ENCODE results near the gene CD3E. TPM values are rescaled to one million over a fixed set of nuclear protein-coding genes. Genes with fewer than 3 reads are reported as not detected.

CD3E gene
- total RNA-seq (2014; rRNA removed; shearing (Covaris generic)), result not detected in 2 replicates

DNA sequence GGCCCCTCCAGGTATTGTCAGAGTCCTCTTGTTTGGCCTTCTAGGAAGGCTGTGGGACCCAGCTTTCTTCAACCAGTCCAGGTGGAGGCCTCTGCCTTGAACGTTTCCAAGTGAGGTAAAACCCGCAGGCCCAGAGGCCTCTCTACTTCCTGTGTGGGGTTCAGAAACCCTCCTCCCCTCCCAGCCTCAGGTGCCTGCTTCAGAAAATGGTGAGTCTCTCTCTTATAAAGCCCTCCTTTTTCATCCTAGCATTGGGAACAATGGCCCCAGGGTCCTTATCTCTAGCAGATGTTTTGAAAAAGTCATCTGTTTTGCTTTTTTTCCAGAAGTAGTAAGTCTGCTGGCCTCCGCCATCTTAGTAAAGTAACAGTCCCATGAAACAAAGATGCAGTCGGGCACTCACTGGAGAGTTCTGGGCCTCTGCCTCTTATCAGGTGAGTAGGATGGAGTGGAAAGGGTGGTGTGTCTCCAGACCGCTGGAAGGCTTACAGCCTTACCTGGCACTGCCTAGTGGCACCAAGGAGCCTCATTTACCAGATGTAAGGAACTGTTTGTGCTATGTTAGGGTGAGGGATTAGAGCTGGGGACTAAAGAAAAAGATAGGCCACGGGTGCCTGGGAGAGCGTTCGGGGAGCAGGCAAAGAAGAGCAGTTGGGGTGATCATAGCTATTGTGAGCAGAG is at the start of gene CD3E:
CD3E (plus strand) TSS at position 163 of the 681 bp plus-strand sequence; CDS start at position 386, 223 bp downstream.
- no peak for DNase-seq (ENCODE audit: low spot score)

DNA sequence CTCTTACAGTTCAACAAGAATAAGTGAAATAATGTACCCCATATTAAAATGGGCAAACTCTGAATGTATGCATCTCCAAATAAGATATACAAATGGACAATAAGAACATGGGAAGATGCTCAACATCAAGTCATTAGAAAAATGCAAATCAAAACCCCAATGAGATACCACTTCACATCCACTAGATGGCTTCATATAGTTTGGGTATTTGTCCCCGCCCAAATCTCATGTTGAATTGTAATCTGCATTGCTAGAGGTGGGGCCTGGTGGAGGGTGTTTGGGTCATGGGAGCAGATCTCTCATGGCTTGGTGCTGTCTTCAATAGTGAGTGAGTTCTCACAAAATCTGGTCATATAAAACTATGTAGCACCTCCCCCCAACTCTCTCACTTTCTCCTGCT is 46.1 kb upstream of the CD3E start:
- DNase-seq (ENCODE audit: low spot score), result peak; percentile 8

GRCh38 chr11:118259138-118259537 is 45.4 kb upstream of the CD3E start:
- no peak for DNase-seq (ENCODE audit: low spot score)

- no peak for DNase-seq (ENCODE audit: low spot score)
Measured at GRCh38 chr11:118260353-118260752, 44.2 kb upstream of the CD3E start.

GRCh38 chr11:118263112-118263511 is 41.4 kb upstream of the CD3E start:
- DNase-seq (ENCODE audit: low spot score), result no peak

DNA sequence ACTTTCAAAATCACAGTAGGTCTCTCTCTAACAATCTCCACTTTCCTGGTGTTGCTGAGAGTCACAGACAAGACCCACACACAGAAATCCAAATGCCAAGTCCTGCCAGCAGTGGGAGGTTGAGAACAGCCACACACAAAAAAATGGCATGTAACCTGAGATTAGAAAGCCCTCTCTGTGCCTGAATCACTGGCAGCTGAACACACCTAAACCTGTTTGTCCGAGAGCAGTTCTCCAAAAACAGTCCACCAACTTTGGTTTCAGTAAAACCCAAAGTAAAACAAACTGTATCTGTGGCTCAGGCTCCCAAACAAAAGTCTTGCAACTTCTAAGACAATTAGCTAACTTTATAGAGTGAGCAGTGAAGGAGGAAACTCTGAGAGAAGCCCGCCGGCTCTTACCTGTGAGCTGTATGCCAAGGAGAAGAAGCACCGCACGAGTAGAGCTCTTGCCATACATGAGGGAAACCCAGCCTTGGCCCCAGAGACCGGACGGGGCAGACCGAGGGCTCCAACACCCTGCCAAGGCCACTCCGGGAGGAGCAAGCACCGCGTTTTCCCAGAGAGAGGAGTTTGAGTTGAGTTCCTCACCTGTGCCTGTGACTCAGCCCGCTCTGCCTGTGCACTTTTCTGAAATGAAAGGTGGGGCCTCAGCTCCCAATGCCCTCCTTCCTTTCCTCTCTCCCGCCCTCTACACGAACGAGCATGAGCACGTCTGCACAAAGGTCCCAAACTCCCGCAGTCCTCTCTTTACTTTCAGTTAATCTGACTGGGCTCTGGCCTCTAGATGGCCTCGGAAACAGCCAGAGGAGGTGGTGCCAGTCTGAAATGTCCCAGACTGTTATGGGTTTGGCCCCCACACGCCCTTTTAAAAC is 40.6 kb upstream of the CD3E start, which contains the start of gene MPZL2:
MPZL2 (minus strand) TSS at position 603 of the 874 bp plus-strand sequence; CDS start at position 459, 144 bp downstream.
- no peak for DNase-seq (ENCODE audit: low spot score)

DNA sequence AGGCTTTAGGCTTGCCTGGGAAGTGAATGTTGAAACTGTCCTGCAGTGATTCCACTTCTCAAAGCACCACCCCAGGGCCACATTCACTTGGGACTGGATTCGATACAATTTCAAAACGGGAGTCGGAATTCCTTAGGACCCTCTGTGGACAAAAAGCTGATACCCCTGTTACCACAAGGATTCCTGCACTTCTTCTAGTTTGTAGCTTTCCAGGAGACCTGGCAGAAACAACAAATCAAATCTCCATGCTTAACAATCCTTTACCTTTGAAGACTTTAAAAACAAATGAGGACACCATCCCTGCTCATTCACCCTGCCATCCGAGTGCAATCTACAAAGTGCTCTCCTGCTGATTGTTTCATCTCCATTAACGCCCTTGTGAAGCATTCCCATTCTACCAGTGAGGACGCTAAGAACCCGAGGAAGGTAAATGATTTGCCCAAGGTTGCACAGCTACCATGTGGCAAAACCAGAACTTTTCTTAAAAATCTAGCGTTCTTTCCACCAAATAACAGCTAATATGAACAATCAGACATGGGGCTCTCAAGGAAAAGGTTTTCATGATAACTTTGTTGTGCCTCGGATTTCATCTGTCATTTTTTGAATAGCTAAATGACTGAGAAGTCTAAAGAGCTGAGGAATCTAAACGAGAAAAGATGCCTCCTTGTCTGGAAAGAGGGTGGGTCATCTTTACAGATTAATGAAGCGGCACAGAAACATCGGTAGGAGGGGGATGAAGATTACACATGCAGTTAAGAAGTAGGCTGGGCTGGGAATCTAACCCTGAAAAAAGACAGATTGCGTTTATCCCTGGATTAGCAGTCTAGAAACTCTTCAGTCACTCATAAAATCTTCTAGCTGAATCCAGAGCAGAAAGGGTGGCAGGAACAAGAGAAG is 39.7 kb upstream of the CD3E start:
- no peak for DNase-seq (ENCODE audit: low spot score)

GRCh38 chr11:118265954-118266353 is 38.6 kb upstream of the CD3E start:
- DNase-seq (ENCODE audit: low spot score), result no peak

- DNase-seq (ENCODE audit: low spot score), result no peak
Measured at GRCh38 chr11:118267486-118267885, 37.0 kb upstream of the CD3E start.

GRCh38 chr11:118272001-118272400 is 32.5 kb upstream of the CD3E start:
- no peak for DNase-seq (ENCODE audit: low spot score)

GRCh38 chr11:118274186-118274585 is 30.3 kb upstream of the CD3E start:
- DNase-seq (ENCODE audit: low spot score), result no peak

GRCh38 chr11:118275176-118275575 is 29.4 kb upstream of the CD3E start:
- peak; percentile 46 for DNase-seq (ENCODE audit: low spot score)

GRCh38 chr11:118276422-118276821 is 28.1 kb upstream of the CD3E start:
- DNase-seq (ENCODE audit: low spot score), result no peak

DNA sequence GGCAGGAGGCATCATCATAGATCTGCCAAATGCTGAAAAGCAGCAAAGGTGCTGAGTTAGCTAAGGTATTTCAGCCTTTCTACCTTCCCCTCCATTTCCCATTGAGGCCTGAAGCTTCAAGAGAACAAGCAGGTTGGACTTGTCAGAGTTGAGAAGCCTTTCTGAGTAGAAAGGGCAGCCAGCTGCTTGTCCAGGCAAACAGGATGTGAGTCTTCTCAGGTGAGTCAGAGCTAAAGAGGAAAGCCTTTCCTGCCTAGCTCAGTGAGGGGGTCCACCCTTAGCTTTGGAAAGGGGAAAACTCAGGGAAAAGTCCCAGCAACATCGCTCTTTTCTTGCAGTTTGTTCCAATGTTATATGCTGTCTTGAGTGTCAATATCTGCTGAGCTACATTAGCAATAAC is 27.2 kb upstream of the CD3E start:
- DNase-seq (ENCODE audit: low spot score), result peak; percentile 60

GRCh38 chr11:118281284-118281683 is 23.2 kb upstream of the CD3E start:
- no peak for DNase-seq (ENCODE audit: low spot score)

GRCh38 chr11:118282606-118283005 is 21.9 kb upstream of the CD3E start:
- DNase-seq (ENCODE audit: low spot score), result no peak

GRCh38 chr11:118283037-118283636 is 21.4 kb upstream of the CD3E start:
- no peak for DNase-seq (ENCODE audit: low spot score)

DNA sequence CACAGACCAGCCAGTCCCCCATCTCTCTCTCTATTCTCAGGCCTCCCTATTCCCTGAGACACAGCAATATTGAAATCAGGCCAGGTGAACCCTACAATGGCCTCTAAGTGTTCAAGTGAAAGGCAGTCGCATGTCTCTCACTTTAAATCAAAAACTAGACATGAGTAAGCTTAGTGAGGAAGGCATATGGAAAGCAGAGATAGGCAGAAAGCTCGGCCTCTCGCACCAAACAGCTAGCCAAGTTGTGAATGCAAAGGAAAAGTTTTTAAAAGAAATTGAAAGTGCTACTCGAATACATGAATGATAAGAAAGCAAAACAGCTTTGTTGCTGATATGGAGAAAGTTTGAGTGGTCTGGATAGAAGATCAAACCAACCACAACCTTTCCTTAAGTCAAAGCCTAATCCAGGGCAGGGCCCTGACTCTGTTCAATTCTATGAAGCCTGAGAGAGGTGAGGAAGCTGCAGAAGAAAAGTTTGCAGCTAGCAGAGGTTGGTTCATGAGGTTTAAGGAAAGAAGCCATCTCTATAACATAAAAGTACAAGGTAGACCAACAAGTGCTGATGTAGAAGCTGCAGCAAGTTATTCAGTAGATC is 20.7 kb upstream of the CD3E start:
- no peak for DNase-seq (ENCODE audit: low spot score)

DNA sequence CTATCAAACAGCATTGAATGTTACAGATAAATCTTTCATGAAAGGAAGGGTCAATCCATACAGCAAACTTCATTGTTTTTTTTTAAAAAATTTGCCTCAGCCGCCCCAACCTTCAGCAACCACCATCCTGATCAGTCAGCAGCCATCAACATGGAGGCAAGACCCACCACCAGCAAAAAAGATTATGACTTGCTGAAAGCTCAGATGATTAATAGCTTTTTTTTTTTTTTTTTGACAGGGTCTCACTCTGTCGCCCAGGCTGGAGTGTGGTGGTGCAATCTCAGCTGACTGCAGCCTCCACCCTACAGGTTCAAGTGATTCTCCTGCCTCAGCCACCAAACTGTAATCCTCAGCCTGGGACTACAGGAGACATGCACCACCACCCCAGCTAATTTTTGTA is 18.0 kb upstream of the CD3E start:
- no peak for DNase-seq (ENCODE audit: low spot score)

DNA sequence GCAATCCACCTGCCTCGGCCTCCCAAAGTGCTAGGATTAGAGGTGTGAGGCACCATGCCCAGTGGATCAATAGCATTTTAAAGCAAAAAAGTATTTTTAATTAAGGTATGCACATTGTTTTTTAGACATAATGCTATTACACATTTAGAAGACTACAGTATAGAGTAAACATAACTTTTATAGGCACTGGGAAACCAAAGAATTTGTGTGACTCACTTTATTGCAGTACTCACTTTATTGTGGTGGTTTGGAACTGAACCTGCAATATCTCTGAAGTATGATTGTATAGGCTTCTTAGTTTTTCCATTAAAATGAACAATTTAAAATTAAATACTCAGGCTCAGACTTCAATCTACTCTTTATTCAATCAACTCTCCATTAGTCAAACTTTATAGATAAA is 17.5 kb upstream of the CD3E start:
- DNase-seq (ENCODE audit: low spot score), result peak; percentile 46

- no peak for DNase-seq (ENCODE audit: low spot score)
Measured at GRCh38 chr11:118289401-118289800, 15.1 kb upstream of the CD3E start.

Measured in A172 (cell line).